GM12874 (cell line): ENCODE data around the gene CHAF1A.

Source experiments
- TF ChIP-seq, protein P1 (sequence below): IDR thresholded peaks from 2 replicates; pipeline ENCODE4 v1.5.1; 2011; ENCODE audit warnings: low read depth, mild to moderate bottlenecking, control low read depth, low read length, moderate library complexity; ENCODE audit not compliant: insufficient read depth

CHAF1A gene

DNA sequence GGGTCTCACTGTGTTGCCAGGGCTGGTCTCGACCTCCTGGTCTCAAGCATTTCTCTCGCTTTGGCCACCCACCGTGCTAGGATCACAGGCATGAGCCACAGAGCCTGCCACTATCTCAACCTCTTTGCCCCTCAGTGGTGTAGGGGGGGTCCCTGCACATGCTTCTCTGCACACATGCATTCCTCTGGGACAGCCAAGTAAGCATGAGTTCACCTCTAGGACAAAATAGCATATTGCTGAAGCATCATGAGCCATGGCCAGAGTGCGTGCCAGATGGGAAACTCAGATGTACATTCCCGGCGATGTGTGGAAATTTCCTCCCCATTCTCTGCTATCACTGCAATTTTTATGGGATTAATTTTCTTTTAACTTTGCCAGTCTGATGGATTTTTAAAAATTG, 23.1 kb downstream of the CHAF1A start:
- TF ChIP-seq, protein P1, sequence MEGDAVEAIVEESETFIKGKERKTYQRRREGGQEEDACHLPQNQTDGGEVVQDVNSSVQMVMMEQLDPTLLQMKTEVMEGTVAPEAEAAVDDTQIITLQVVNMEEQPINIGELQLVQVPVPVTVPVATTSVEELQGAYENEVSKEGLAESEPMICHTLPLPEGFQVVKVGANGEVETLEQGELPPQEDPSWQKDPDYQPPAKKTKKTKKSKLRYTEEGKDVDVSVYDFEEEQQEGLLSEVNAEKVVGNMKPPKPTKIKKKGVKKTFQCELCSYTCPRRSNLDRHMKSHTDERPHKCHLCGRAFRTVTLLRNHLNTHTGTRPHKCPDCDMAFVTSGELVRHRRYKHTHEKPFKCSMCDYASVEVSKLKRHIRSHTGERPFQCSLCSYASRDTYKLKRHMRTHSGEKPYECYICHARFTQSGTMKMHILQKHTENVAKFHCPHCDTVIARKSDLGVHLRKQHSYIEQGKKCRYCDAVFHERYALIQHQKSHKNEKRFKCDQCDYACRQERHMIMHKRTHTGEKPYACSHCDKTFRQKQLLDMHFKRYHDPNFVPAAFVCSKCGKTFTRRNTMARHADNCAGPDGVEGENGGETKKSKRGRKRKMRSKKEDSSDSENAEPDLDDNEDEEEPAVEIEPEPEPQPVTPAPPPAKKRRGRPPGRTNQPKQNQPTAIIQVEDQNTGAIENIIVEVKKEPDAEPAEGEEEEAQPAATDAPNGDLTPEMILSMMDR = no peak

DNA sequence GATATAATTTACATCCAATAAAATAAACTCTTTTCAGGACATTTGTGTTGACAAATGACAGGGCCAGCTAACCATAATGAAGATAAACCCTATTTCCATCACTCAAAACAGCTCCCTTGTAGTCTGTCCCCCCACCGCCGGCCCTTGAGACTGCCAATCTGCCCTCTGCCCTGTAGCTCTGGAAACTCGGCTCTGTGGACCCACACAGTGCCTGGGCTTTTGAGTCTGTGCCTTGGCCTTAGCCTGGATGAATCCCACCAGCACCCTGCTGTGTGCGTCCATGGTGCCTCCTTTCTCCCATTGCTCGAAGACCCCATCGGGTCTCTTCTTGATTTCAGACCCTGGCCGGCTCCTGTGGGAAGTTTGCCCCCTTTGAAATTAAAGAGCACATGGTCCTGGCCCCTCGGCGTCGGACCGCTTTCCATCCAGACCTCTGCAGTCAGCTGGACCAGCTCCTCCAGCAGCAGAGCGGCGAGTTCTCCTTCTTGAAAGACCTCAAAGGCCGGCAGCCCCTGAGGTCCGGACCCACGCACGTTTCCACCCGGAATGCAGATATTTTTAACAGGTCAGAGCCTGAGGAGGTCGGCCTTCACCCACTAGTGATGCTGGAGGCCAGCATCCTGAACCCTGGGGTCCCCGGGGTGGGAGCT, 26.0 kb downstream of the CHAF1A start:
- TF ChIP-seq, protein P1 = no peak

DNA sequence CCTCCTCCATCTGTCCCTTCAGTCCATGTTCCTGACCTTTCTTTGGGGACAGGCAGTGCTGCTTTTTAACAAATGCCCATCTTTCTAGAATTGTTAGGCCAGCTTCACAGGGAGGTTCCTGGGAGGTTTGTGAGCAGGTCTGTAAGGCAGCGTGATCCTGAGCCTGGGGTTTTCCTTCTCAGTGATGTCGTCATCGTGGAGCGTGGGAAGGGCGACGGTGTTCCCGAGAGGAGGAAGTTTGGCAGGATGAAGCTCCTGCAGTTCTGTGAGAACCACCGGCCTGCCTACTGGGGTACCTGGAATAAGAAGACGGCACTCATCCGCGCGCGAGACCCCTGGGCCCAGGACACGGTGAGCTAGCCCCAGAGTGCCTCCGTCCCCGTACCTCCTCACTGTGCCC, 26.8 kb downstream of the CHAF1A start:
- TF ChIP-seq, protein P1 = no peak

DNA sequence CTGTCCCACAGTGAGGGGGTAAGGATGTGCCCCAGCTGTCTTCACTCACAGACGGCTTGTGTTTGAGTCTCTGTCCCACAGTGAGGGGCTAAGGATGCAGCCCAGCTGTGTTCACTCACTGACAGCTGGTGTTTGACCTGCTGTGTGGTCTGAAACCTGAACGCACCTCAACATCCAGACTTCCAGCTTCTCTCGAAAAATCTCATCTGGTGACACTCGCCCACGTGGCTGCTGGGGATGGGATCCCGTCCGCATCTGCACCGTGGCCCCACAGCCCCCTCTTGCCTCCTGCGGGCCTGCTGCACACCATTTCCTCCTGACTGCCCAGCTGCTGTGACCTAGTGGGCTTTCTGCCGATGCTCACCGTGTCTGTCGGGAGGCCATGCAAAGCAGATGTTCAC, 27.3 kb downstream of the CHAF1A start:
- TF ChIP-seq, protein P1 = no peak

DNA sequence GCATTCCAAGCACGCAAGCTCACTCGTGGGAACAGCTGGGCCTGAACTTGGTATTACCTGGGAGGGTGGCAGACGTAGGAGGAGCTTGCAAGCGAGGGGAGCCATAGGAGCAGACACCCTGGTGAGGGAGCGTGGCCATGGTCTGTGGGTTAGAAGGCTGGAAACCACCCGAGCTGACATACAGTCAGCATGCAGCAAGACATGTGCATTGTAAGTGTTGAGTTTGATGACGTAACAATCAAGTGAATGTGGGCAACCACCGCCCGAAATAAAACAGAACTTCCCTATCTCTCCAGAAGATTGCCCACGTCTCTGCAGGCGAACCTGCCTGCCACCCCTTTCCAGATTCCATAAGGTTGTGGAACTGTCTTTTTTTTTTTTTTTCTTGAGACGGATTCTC, 28.3 kb downstream of the CHAF1A start:
- TF ChIP-seq, protein P1 = no peak

DNA sequence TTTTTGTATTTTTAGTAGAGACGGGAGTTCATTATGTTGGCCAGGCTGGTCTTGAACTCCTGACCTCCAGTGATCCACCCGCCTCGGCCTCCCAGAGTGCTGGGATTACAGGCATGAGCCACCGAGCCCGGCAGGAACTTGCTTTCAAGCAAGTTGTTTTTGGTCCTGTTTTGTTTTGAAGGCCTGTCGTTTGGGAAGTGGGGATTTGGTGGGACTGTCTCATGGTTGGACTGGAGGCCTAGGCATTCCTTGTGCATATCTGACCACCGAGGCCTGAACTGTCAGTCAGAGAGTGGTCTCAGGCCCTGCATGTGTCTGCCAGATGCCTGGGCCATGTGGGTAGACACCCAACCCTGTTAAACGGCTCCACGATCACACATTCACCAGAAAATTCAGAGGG, 28.9 kb downstream of the CHAF1A start:
- TF ChIP-seq, protein P1 = no peak

DNA sequence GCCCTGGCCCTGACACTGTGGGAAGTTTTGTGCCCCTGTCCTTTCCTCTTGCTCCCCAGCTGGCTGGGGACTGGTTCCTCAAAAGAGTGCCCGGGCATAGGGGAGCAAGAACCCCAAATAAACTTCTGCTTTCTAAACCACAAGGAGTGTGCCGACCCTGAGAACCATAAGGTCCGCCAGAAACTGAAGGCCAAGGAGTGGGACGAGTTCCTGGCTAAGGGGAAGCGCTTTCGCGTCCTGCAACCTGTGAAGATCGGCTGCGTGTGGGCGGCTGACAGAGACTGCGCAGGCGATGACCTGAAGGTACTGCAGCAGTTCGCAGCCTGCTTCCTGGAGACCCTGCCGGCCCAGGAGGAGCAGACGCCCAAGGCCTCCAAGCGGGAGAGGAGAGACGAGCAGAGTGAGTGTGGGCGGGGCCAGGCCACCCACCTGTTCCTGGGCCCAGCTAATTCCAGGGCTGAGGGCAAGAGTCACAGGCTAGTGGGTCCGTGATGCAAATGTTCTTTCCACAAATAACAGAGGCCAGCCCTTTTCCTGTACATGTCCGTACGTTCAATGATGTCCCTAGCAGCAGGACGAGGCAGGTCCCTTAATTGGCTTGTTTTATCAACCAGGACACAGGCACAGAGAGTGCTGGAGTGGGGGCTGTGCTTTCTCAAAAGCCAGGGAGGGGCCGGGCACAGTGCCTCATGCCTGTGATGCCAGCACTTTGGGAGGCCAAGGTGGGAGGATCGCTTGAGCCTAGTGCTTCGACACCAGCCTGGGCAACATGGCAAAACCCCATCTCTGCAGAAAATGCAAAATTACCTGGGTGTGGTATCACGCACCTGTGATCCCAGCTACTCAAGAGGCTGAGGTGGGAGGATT, 29.6 kb downstream of the CHAF1A start:
- TF ChIP-seq, protein P1 = no peak
